Trophoblast cell (in vitro differentiated cells and primary cell): ENCODE results near the gene SLC4A4.

ENCODE experiments used
- DNase-seq, 2 donors: peaks; one replicate each; pipeline ENCODE4 v3.0.0-alpha.2; 2016
- H2AFZ ChIP-seq: 2 replicates; pipeline ENCODE4 v1.6.1; 2013; ENCODE audit warnings: low read length, moderate library complexity, mild to moderate bottlenecking; ENCODE audit not compliant: insufficient read depth, poor library complexity
- H2AK5ac ChIP-seq: 2 replicates; pipeline ENCODE4 v1.6.1; 2013; ENCODE audit warnings: mild to moderate bottlenecking, low read length
- H2BK120ac ChIP-seq: 2 replicates; pipeline ENCODE4 v1.6.1; 2013; ENCODE audit warnings: low read length, mild to moderate bottlenecking, moderate library complexity; ENCODE audit not compliant: insufficient read depth, poor library complexity
- H2BK12ac ChIP-seq: 2 replicates; pipeline ENCODE4 v1.6.1; 2013; ENCODE audit warnings: mild to moderate bottlenecking, low read length, moderate library complexity
- H2BK5ac ChIP-seq: 2 replicates; pipeline ENCODE4 v1.6.1; 2013; ENCODE audit warnings: low read length, low read depth, moderate library complexity, mild to moderate bottlenecking; ENCODE audit not compliant: poor library complexity
- H3K14ac ChIP-seq: 2 replicates; pipeline ENCODE4 v1.6.1; 2013; ENCODE audit warnings: mild to moderate bottlenecking, low read length
- H3K18ac ChIP-seq: 2 replicates; pipeline ENCODE4 v1.6.1; 2013; ENCODE audit warnings: mild to moderate bottlenecking, low read length
- H3K23ac ChIP-seq: 2 replicates; pipeline ENCODE4 v1.6.1; 2013; ENCODE audit warnings: low read length
- H3K27ac ChIP-seq: 2 replicates; pipeline ENCODE4 v1.5.1; 2013; ENCODE audit warnings: low read depth, mild to moderate bottlenecking, inconsistent platforms, low read length, moderate library complexity
- H3K27me3 ChIP-seq: 2 replicates; pipeline ENCODE4 v1.6.1; 2013; ENCODE audit warnings: inconsistent platforms, mild to moderate bottlenecking, low read length, moderate library complexity; ENCODE audit not compliant: insufficient read depth
- H3K36me3 ChIP-seq, 2 experiments: 1 replicate in 1 of 2; 2 replicates in 1 of 2; pipeline ENCODE4 v1.6.1; 2013; ENCODE audit warnings: low read length in 2 of 2, mild to moderate bottlenecking in 2 of 2, moderate library complexity in 1 of 2; ENCODE audit not compliant: insufficient read depth in 2 of 2, control insufficient read depth in 1 of 2
- H3K4ac ChIP-seq: 2 replicates; pipeline ENCODE4 v1.6.1; 2013; ENCODE audit warnings: low read depth, mild to moderate bottlenecking, low read length, moderate library complexity
- H3K4me1 ChIP-seq, 2 experiments: 1 replicate in 1 of 2; 2 replicates in 1 of 2; pipeline ENCODE4 v1.6.1; 2013; ENCODE audit warnings: low read length in 2 of 2, mild to moderate bottlenecking in 2 of 2, moderate library complexity in 1 of 2; ENCODE audit not compliant: insufficient read depth in 2 of 2, control insufficient read depth in 1 of 2
- H3K4me2 ChIP-seq: 2 replicates; pipeline ENCODE4 v1.6.1; 2013; ENCODE audit warnings: inconsistent platforms, mild to moderate bottlenecking, low read length, moderate library complexity
- H3K4me3 ChIP-seq: 2 replicates; pipeline ENCODE4 v1.5.1; 2013; ENCODE audit warnings: mild to moderate bottlenecking, low read depth, low read length, inconsistent platforms
- H3K79me1 ChIP-seq: one replicate; pipeline ENCODE4 v1.6.1; 2013; ENCODE audit warnings: low read length
- H3K79me2 ChIP-seq: 2 replicates; pipeline ENCODE4 v1.6.1; 2013; ENCODE audit warnings: low read length, mild to moderate bottlenecking; ENCODE audit not compliant: control insufficient read depth, insufficient read depth, poor library complexity
- H3K9ac ChIP-seq: 2 replicates; pipeline ENCODE4 v1.6.1; 2013; ENCODE audit warnings: mild to moderate bottlenecking, low read length
- H3K9me3 ChIP-seq: 2 replicates; pipeline ENCODE4 v1.6.1; 2013; ENCODE audit warnings: low read depth, mild to moderate bottlenecking, control low read depth, inconsistent platforms, low read length; ENCODE audit not compliant: insufficient read depth
- H4K12ac ChIP-seq: 2 replicates; pipeline ENCODE4 v1.6.1; 2013; ENCODE audit warnings: low read depth, mild to moderate bottlenecking, low read length, moderate library complexity
- H4K8ac ChIP-seq: 2 replicates; pipeline ENCODE4 v1.6.1; 2013; ENCODE audit warnings: low read depth, mild to moderate bottlenecking, low read length, moderate library complexity
- H4K91ac ChIP-seq: one replicate; pipeline ENCODE4 v1.6.1; 2013; ENCODE audit warnings: low read depth, mild to moderate bottlenecking, low read length, moderate library complexity
- WGBS: extraction: QIAGEN DNeasy Blood & Tissue Kit; methylation state at CpG from one replicate; pipeline ENCODE4 v1.1.7; 2013; ENCODE audit warnings: missing lambda C conversion rate; ENCODE audit not compliant: insufficient read length, insufficient coverage; ENCODE audit errors: extremely low coverage; 5-methylcytosine and 5-hydroxymethylcytosine counted together

SLC4A4 gene

GRCh38 chr4:71592793-71593192 lies 254.0 kb downstream of the SLC4A4 start:
- Histone ChIP-seq H3K4ac (no peak overlapping the region), H2AK5ac (no peak overlapping the region), H3K27ac (no peak overlapping the region), H3K18ac (no peak overlapping the region), H3K14ac (no peak overlapping the region), H3K4me1 (no peaks in the 10 kb centered on the region), H2BK120ac (no peak overlapping the region), H3K27me3 (no peaks in the 10 kb centered on the region), H4K91ac (no peak overlapping the region), H3K36me3 (no peaks in the 10 kb centered on the region), H2AFZ (no peak overlapping the region), H3K4me2 (no peak overlapping the region), H2BK12ac (no peak overlapping the region), H2BK5ac (no peak overlapping the region), H3K23ac (no peak overlapping the region), H3K79me1 (no peaks in the 10 kb centered on the region), H3K9ac (no peak overlapping the region), H3K9me3 (no peaks in the 10 kb centered on the region), H4K12ac (no peak overlapping the region), H4K8ac (no peak overlapping the region), H3K79me2 (no peaks in the 10 kb centered on the region), H3K4me3 (no peak overlapping the region)
- DNase-seq = no peak
- no CpG with 5 or more reads among the region's 1 CpG for WGBS

- H3K4me3 ChIP-seq = no peak overlapping the region
- H3K9me3 ChIP-seq = no peaks in the 10 kb centered on the region
- H3K9ac ChIP-seq = no peak overlapping the region
- H3K27me3 ChIP-seq = no peaks in the 10 kb centered on the region
- no peak overlapping the region for H3K14ac ChIP-seq
- no peak overlapping the region for H2BK120ac ChIP-seq
- no peaks in the 10 kb centered on the region for H3K4me1 ChIP-seq
- no peak overlapping the region for H4K12ac ChIP-seq
- H3K23ac ChIP-seq = no peak overlapping the region
- no peak overlapping the region for H2BK5ac ChIP-seq
- H2BK12ac ChIP-seq = no peak overlapping the region
- no peak overlapping the region for H3K18ac ChIP-seq
- no peak overlapping the region for H3K27ac ChIP-seq
- no peaks in the 10 kb centered on the region for H3K36me3 ChIP-seq
- H4K91ac ChIP-seq = no peak overlapping the region
- H3K4ac ChIP-seq = no peak overlapping the region
- H2AFZ ChIP-seq = no peak overlapping the region
- no peaks in the 10 kb centered on the region for H3K79me2 ChIP-seq
- H3K4me2 ChIP-seq = no peak overlapping the region
- DNase-seq = no peak
- H3K79me1 ChIP-seq = no peaks in the 10 kb centered on the region
- no peak overlapping the region for H4K8ac ChIP-seq
- H2AK5ac ChIP-seq = no peak overlapping the region
Observed at GRCh38 chr4:71593311-71593710, 254.5 kb downstream of the SLC4A4 start.

- no peak overlapping the region for H4K12ac ChIP-seq
- H3K4me1 ChIP-seq = no peaks in the 10 kb centered on the region
- no peak overlapping the region for H2AFZ ChIP-seq
- no peak for DNase-seq
- H3K4ac ChIP-seq = no peak overlapping the region
- H2BK5ac ChIP-seq = no peak overlapping the region
- H2AK5ac ChIP-seq = no peak overlapping the region
- H3K36me3 ChIP-seq = no peaks in the 10 kb centered on the region
- no peak overlapping the region for H3K9ac ChIP-seq
- no peak overlapping the region for H3K4me2 ChIP-seq
- H3K79me2 ChIP-seq = no peaks in the 10 kb centered on the region
- H3K18ac ChIP-seq = no peak overlapping the region
- no peak overlapping the region for H4K91ac ChIP-seq
- H3K79me1 ChIP-seq = no peaks in the 10 kb centered on the region
- no peak overlapping the region for H2BK12ac ChIP-seq
- WGBS = no CpG with 5 or more reads among the region's 2 CpGs
- H3K27ac ChIP-seq = no peak overlapping the region
- H4K8ac ChIP-seq = no peak overlapping the region
- H3K14ac ChIP-seq = no peak overlapping the region
- no peaks in the 10 kb centered on the region for H3K27me3 ChIP-seq
- H3K9me3 ChIP-seq = no peaks in the 10 kb centered on the region
- no peak overlapping the region for H3K23ac ChIP-seq
- H2BK120ac ChIP-seq = no peak overlapping the region
- no peak overlapping the region for H3K4me3 ChIP-seq
Observed at GRCh38 chr4:71595576-71596108, 256.8 kb downstream of the SLC4A4 start.

- H4K8ac ChIP-seq = no peak overlapping the region
- H4K91ac ChIP-seq = no peak overlapping the region
- no peak overlapping the region for H3K27ac ChIP-seq
- H4K12ac ChIP-seq = no peak overlapping the region
- no peak overlapping the region for H3K4ac ChIP-seq
- H2BK120ac ChIP-seq = no peak overlapping the region
- H3K23ac ChIP-seq = no peak overlapping the region
- H2BK12ac ChIP-seq = no peak overlapping the region
- H3K27me3 ChIP-seq = no peaks in the 10 kb centered on the region
- H3K4me3 ChIP-seq = no peak overlapping the region
- H3K79me1 ChIP-seq = no peaks in the 10 kb centered on the region
- no CpG with 5 or more reads among the region's 3 CpGs for WGBS
- H3K14ac ChIP-seq = no peak overlapping the region
- no peak overlapping the region for H3K18ac ChIP-seq
- H3K9me3 ChIP-seq = no peaks in the 10 kb centered on the region
- H2BK5ac ChIP-seq = no peak overlapping the region
- no peak for DNase-seq
- no peak overlapping the region for H3K4me2 ChIP-seq
- H3K36me3 ChIP-seq = no peaks in the 10 kb centered on the region
- H3K4me1 ChIP-seq = no peaks in the 10 kb centered on the region
- H2AFZ ChIP-seq = no peak overlapping the region
- H3K9ac ChIP-seq = no peak overlapping the region
- H3K79me2 ChIP-seq = no peaks in the 10 kb centered on the region
- no peak overlapping the region for H2AK5ac ChIP-seq
Observed at GRCh38 chr4:71599578-71599977, 260.8 kb downstream of the SLC4A4 start.
